Hematopoietic multipotent progenitor cell treated with erythropoietin and hydrocortisone succinate and interleukin-3 and kit ligand, for 4 days (in vitro differentiated cells): ENCODE measurements around the gene ZNF521.

ENCODE experiments used
- DNase-seq: peaks from one replicate; pipeline ENCODE4 v3.0.0-alpha.2; 2015

The ZNF521 gene

GRCh38 chr18:25223899-25224886 is 127.8 kb downstream of the ZNF521 start:
- no peak for DNase-seq

DNA sequence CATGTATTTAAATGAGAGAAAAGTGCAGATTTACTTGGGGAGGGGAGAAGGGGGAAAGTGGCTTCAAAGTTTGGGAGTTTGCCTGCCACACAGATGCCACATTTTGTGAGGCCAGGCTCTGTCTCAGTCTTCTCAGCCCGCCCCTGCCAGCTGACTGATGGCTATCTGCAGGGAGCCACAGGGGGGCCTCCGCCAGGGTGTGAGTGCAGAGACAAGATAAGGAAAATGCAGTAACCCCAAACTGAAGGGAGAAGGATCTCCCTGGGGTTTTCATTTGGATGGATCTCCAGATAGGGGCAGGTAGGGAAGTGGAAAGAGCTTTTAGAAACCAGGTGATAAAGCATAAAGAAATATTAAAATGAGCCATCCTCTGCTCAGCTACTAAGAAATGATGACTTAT is 128.8 kb downstream of the ZNF521 start:
- peak; percentile 94 for DNase-seq

GRCh38 chr18:25222648-25223047 is 129.3 kb downstream of the ZNF521 start:
- DNase-seq = no peak

- DNase-seq = no peak
Observed at GRCh38 chr18:25210622-25211021, 141.3 kb downstream of the ZNF521 start.

GRCh38 chr18:25192065-25192464 is 159.9 kb downstream of the ZNF521 start:
- no peak for DNase-seq

- no peak for DNase-seq
Observed at GRCh38 chr18:25190472-25190871, 161.5 kb downstream of the ZNF521 start.

DNA sequence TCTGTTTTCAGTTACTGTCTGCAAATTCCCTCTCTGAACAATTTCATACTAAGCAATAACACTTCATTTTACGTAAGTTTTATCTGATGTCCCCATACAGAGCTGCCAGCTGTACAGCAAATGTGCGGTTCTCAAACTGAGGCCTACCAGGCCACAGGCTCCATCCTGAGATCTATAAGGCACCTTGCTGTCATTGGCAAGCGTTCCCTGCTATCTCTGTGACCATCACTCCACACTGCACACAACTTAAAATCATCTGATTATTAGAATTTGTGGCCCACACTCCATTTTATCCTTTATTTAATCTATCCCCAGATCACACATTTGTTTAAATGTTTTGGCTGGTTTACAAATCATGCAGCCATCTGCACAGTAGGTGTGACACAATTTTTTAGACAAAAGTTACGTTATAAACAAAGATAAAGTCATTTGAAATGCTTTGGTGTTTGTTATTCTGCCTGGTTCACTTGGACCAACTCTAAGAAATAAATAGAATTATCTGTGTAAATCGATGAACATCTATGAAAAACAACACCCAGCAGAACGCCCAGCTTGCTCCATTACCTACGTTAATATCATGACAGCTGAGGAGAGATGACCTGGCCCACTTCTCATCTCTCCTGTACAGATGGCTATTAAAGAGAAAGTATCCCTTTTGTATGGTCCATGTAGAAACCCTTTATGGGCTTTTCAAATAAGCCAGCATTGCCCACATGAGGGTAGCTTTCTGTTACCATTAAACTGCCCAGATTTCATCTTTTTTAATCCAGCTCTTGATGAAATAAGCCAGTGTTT is 162.4 kb downstream of the ZNF521 start:
- DNase-seq = peak; percentile 46

DNA sequence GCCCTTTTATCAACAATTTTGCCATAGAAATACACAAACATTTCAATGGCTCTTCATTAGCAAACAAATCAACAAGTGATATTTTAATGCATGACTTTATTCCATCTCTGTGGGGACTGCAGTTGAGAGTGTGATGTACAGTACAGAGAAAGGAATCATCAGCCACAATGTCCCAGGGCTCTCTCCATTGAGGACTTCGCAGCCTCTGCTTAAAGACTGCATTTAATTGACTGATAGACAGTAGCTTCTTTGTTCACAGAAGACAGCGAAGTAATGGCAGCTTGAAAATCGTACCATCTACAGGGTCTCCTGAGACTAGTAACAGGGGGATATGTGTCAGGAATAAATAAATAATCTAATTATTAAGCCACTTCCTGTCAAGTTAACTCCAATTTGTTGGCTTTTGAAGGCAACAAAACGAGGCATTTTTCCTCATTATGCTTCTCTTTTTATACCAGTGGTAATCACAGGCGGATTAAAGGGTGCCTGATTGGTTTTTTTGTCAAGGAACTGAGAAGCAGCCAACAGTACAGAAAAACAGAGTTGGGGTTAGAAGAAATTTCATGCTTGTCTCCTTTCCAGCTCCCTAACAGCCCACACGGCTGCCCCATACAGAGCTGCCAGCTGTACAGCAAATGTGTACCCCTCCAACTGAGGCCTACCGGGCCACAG is 164.3 kb downstream of the ZNF521 start:
- no peak for DNase-seq

DNA sequence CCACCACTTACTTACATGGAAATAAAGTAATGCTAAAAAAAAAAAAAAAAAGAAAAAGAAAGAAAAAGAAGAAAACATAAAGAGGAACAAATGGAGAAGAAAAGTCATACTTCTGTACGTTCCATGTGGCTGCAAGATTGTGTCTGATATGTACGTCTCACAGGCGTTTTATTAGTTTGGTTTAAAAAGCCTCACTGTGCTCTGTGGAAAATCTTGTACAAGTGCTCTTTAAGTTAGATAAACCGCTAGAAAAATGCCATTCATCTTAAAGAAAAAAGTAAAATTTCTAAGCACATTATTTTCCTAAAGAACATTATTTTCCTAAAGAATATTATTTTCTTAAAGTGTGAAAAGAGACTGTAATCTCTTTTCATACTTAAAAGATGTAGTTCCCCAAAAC is 165.1 kb downstream of the ZNF521 start:
- DNase-seq = peak; percentile 28

DNA sequence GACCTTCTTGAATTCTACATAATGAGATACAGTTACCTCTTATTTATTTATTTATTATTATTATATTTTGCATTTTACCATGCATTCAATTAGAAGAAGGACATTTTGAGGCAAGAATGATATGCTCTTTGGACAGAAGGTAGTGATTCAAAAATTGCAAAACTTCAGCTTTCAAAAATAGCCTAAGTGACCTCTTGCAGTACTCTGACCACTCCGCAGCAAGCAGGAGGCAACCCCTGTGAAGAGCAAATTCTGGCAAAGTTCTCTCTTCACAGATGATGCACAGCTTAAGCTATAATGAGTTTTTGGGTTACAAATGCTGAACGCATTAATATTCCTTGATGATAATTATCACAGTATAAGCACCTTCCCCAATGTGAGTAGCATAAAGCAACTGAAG is 170.0 kb downstream of the ZNF521 start:
- no peak for DNase-seq

- DNase-seq = no peak
Observed at GRCh38 chr18:25181581-25181980, 170.4 kb downstream of the ZNF521 start.

GRCh38 chr18:25180973-25181548 is 170.9 kb downstream of the ZNF521 start:
- no peak for DNase-seq

GRCh38 chr18:25177631-25178030 is 174.3 kb downstream of the ZNF521 start:
- no peak for DNase-seq

DNA sequence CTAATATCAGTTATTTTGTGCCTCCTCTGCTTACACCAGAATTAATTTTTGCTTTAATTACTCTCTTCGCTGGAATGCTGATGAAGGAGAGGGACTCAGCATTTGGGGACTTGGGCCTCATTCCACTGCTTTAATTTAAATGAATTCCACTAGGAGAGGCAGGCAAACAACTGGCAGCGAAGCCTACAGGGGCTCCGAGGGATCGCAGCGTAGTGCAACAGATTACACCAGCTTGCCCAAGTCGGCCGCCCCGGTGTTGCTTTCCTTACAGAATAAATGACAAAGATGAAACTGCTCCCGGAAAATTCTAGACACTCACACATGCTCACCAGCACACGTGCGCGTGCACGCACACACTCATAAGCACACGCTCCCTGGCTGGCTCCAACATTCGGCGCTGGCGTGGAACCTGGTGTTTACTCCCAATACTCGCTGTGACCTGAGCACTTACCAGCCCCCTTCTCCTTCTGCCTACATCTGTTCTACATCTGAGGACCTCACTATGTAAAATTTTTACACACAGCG is 175.4 kb downstream of the ZNF521 start:
- DNase-seq = no peak

- DNase-seq = no peak
Observed at GRCh38 chr18:25175558-25176517, 176.1 kb downstream of the ZNF521 start.

- no peak for DNase-seq
Observed at GRCh38 chr18:25174324-25174723, 177.6 kb downstream of the ZNF521 start.

- DNase-seq = no peak
Observed at GRCh38 chr18:25171334-25171733, 180.6 kb downstream of the ZNF521 start.

DNA sequence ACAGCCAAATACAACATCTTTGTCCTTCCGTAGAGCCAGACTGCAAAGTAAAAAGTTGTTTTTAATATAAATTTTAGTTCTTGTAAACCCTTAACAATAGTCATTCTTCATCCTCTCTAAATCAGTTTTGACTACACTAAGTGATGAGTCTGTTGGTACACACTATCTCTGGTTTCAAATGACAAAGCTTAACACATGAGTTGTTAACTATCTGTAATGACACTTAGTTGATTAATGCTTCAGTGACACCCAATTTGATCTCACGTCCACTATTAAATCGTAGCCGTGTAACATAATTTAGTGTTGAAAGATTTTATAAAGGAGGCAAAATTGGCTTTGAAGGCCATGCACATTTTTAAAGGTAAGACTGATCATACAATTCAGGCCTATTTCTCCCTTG is 181.6 kb downstream of the ZNF521 start:
- no peak for DNase-seq

DNA sequence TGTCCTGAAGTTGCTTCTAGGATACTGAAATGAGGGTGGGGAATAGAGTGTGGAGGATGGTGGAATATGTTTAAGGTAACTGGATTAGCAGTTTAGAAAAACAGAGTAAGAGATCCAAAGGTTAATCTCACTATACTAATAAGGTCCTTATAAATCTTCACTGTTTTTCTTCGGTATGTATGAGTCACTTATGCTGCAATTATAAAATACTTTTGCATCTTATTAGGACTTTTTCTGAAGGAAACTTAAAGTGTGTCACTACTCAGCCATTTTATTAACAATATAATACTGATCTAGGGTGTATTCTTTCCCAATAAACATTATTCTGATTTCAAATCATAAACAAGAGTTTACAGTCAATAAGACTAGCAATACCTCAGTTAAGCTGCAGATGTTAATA is 182.3 kb downstream of the ZNF521 start:
- DNase-seq = no peak

DNA sequence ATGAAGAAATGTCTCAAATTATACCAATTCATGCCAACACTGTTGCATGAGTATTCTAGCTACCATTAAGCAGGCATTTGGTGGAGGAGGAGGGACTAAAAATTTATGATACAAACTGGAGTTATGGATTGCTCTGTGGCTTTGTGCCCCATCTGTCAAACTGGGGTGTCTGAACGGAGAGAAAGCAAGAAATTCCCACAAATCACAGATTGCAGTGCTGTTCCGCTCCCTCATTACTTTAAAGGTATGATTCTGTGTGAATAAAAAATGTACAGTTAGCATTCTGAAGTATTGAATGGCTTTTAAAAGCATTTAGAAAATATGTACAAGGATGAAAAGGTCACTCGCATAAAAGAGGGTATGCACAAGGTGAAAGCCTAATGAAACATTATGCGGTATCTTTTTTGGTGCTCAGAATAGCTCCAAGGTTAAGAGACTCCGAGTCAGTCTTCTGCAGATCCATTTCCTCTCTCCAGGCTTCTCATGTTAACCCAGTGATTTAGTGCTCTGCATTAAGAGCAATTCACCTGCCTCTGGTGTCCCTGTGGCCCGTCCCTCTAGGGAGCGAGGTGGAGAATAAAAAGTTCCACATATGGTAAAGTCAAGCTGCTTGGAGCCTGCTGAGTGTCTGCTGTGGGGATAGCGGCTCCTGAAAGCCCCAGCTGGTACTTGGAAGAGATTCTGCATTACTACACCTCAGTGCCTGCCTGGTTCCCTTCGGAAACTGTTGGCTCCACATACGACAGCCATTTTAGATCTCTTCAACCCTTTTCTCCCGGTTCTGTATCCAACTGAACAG is 184.2 kb downstream of the ZNF521 start:
- DNase-seq = no peak

GRCh38 chr18:25166113-25166512 is 185.9 kb downstream of the ZNF521 start:
- no peak for DNase-seq
